HG03571 (cell line): Measurements from ENCODE around the gene RAPGEF6.

Source experiments
- ATAC-seq: cut with Tn5 transposase; IDR thresholded peaks from one replicate; pipeline ENCODE4 v1.9.1; 2021; ENCODE audit not compliant: unreplicated experiment

Gene RAPGEF6

GRCh38 chr5:131541762-131542161, 93.3 kb downstream of the RAPGEF6 start:
- no peak for ATAC-seq

- ATAC-seq = no peak
Observed at GRCh38 chr5:131541071-131541470, 94.0 kb downstream of the RAPGEF6 start.

GRCh38 chr5:131539251-131539650, 95.8 kb downstream of the RAPGEF6 start:
- ATAC-seq = no peak

- ATAC-seq = no peak
Observed at GRCh38 chr5:131538177-131538593, 96.8 kb downstream of the RAPGEF6 start.

GRCh38 chr5:131536850-131537448, 98.1 kb downstream of the RAPGEF6 start:
- ATAC-seq = no peak

- ATAC-seq = peak; percentile 90
Observed at GRCh38 chr5:131536211-131536826, 98.7 kb downstream of the RAPGEF6 start.

GRCh38 chr5:131534974-131535373, 100.1 kb downstream of the RAPGEF6 start:
- ATAC-seq = no peak

- ATAC-seq = no peak
Observed at GRCh38 chr5:131533836-131534235, 101.2 kb downstream of the RAPGEF6 start.

GRCh38 chr5:131532031-131532640, 102.9 kb downstream of the RAPGEF6 start:
- no peak for ATAC-seq

- ATAC-seq = no peak
Observed at GRCh38 chr5:131530706-131531331, 104.2 kb downstream of the RAPGEF6 start.

GRCh38 chr5:131528682-131529081, 106.3 kb downstream of the RAPGEF6 start:
- ATAC-seq = peak; percentile 78

- ATAC-seq = no peak
Observed at GRCh38 chr5:131525805-131526204, 109.2 kb downstream of the RAPGEF6 start.

GRCh38 chr5:131524431-131524830, 110.6 kb downstream of the RAPGEF6 start:
- ATAC-seq = no peak

GRCh38 chr5:131523500-131524185, 111.4 kb downstream of the RAPGEF6 start:
- ATAC-seq = no peak

GRCh38 chr5:131521252-131521651, 113.8 kb downstream of the RAPGEF6 start:
- no peak for ATAC-seq

GRCh38 chr5:131515348-131515747, 119.7 kb downstream of the RAPGEF6 start:
- no peak for ATAC-seq

- ATAC-seq = no peak
Observed at GRCh38 chr5:131514316-131515283, 120.4 kb downstream of the RAPGEF6 start.

- ATAC-seq = no peak
Observed at GRCh38 chr5:131513780-131514179, 121.2 kb downstream of the RAPGEF6 start.

GRCh38 chr5:131511934-131512333, 123.1 kb downstream of the RAPGEF6 start:
- ATAC-seq = no peak

- ATAC-seq = no peak
Observed at GRCh38 chr5:131509801-131510200, 125.2 kb downstream of the RAPGEF6 start.
